Kidney epithelial cell (primary cell): ENCODE data around the gene SULT1C3. TPM values are rescaled to one million over a fixed set of nuclear protein-coding genes. Genes with fewer than 3 reads are reported as not detected.

ENCODE experiments used
- DNase-seq: peaks from one replicate; pipeline ENCODE4 v3.0.0-alpha.2; 2010; ENCODE audit warnings: low read depth
- H3K27me3 ChIP-seq: 2 replicates; pipeline ENCODE4 v1.6.0; 2011; ENCODE audit warnings: low read length; ENCODE audit not compliant: control insufficient read depth, insufficient read depth
- H3K36me3 ChIP-seq: 2 replicates; pipeline ENCODE4 v1.5.1; 2011; ENCODE audit warnings: low read length; ENCODE audit not compliant: control insufficient read depth, insufficient read depth
- H3K4me3 ChIP-seq: 2 replicates; pipeline ENCODE4 v1.5.1; 2011; ENCODE audit warnings: low read depth, mild to moderate bottlenecking, control low read depth, low read length
- CTCF ChIP-seq: IDR thresholded peaks from 2 replicates; pipeline ENCODE4 v1.5.1; 2011; ENCODE audit warnings: mild to moderate bottlenecking, moderate library complexity, low read length, control low read depth, inconsistent platforms; ENCODE audit not compliant: insufficient read depth, poor library complexity, severe bottlenecking
- total RNA-seq: library from RNA; depleted of rRNA; stranded (reverse); fragments of >200 nt; gene quantifications from 2 replicates; pipeline ENCODE4 v1.2.3, GENCODE V29; 2015

Gene SULT1C3
- total RNA-seq, 1 donor from 2014 or later = not detected

- DNase-seq = no peak
- Histone ChIP-seq H3K4me3 (no peak overlapping the region), H3K27me3 (no peaks in the 10 kb centered on the region), H3K36me3 (no peaks in the 10 kb centered on the region)
- no peak for TF ChIP-seq CTCF
Observed at GRCh38 chr2:108229875-108230274, 9.9 kb upstream of the SULT1C3 start.

GRCh38 chr2:108235577-108235976 lies 4.2 kb upstream of the SULT1C3 start:
- TF ChIP-seq CTCF = no peak
- DNase-seq = no peak
- Histone ChIP-seq H3K36me3 (no peaks in the 10 kb centered on the region), H3K27me3 (no peaks in the 10 kb centered on the region), H3K4me3 (no peak overlapping the region)

GRCh38 chr2:108236676-108237335 lies 3.0 kb upstream of the SULT1C3 start:
- no peak for TF ChIP-seq CTCF
- H3K36me3 ChIP-seq = no peaks in the 10 kb centered on the region
- no peak for DNase-seq
- H3K4me3 ChIP-seq = no peak overlapping the region
- no peaks in the 10 kb centered on the region for H3K27me3 ChIP-seq

GRCh38 chr2:108240966-108241365 lies 1.2 kb downstream of the SULT1C3 start:
- Histone ChIP-seq H3K4me3 (no peak overlapping the region), H3K36me3 (no peaks in the 10 kb centered on the region), H3K27me3 (no peaks in the 10 kb centered on the region)
- no peak for DNase-seq
- TF ChIP-seq CTCF = no peak

- TF ChIP-seq CTCF = no peak
- Histone ChIP-seq H3K27me3 (no peaks in the 10 kb centered on the region), H3K4me3 (no peak overlapping the region), H3K36me3 (no peaks in the 10 kb centered on the region)
- no peak for DNase-seq
Observed at GRCh38 chr2:108243566-108243965, 3.8 kb downstream of the SULT1C3 start.

- no peaks in the 10 kb centered on the region for H3K27me3 ChIP-seq
- DNase-seq = no peak
- TF ChIP-seq CTCF = no peak
- H3K36me3 ChIP-seq = no peaks in the 10 kb centered on the region
- H3K4me3 ChIP-seq = no peak overlapping the region
Observed at GRCh38 chr2:108244667-108245414, 5.1 kb downstream of the SULT1C3 start.
